ENCODE measurements around the gene OR56A1.
"Not testable (repeated sequence)": the region's sequence is repeated elsewhere in the genome, so short reads cannot be mapped to it uniquely, and the experiment has no call there.

The OR56A1 gene, protein sequence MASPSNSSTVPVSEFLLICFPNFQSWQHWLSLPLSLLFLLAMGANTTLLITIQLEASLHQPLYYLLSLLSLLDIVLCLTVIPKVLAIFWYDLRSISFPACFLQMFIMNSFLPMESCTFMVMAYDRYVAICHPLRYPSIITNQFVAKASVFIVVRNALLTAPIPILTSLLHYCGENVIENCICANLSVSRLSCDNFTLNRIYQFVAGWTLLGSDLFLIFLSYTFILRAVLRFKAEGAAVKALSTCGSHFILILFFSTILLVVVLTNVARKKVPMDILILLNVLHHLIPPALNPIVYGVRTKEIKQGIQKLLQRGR

DNA sequence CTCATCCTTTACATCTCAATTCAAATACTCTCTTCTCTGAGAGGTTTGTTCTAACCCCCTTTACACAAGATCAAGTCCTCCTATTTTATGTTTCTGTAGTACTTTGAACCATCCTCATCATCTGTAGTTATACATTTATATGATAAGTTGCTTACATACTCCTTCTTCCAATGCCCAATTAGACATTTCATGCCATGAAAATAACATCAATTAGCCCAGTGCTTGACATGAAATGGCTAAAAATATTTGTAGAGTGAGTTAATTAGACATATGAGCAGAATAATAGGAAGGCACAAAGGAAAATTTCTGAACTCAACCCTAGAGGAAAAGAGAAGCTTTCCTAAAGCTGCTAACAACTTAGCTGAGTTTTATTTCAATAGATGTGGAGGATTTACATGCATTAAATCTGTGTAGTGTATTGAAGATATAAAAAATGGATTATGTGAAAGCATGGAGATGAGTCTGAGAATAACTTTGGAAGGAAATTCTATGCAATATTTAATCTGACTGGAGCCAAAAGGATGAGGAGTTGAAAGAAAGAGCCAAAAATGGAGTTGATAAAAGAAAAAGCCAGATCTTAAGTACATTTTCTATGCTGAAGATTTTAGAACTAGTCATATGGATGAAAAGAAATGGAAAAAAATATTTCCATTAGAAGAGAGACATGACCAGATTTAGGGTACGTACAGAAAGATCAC is at the start of gene OR56A1:
OR56A1 (minus strand) TSS at position 51 of the 698 bp plus-strand sequence. CDS start 3,066 bp downstream, outside the sequence.
- no peak for DNase-seq (ENCODE audit: low read depth in 2 of 2)

DNA sequence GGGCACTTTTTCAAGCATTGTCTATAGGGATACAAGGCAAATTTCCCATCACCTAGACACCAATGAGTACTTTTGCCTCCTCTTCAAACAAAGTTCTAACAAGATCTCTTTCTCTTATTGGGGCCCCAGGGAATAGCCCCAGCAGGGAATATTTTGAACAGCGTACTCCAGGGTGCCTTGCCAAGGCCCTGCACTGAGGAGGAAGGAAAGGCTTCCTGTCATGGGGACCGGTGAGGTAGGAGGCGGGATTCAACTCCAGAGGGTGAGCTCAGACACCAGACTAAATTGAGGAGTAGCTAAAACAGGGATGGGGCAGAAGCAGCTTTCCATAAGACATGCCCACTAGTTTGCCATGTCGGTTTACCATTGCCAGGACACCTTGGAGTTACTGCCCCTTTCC is 48.9 kb upstream of the OR56A1 start:
- DNase-seq (ENCODE audit: low read depth in 2 of 2), result no peak

GRCh38 chr11:6077723-6078122 is 47.2 kb upstream of the OR56A1 start:
- DNase-seq (ENCODE audit: low read depth in 2 of 2), result no peak

DNA sequence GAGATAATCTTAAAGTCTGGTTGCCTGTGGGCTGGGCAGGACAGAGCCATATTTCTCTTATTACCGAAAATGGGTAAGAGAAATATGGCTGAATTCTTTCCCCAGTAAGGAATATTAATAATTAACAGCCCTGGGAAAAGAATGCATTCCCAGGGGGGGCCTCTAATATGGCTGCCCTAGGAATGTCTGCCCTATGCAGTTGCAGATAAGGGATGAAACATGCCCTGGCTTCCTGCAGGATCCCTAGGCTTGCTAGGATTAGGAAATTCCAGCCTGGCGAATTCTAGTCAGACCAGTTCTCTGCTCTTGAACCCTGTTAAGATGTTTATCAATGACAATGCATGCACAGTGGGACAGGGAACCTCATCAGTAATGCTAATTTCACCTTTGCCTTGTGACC is 45.9 kb upstream of the OR56A1 start:
- not testable (repeated sequence) for DNase-seq (ENCODE audit: low read depth in 2 of 2)

DNA sequence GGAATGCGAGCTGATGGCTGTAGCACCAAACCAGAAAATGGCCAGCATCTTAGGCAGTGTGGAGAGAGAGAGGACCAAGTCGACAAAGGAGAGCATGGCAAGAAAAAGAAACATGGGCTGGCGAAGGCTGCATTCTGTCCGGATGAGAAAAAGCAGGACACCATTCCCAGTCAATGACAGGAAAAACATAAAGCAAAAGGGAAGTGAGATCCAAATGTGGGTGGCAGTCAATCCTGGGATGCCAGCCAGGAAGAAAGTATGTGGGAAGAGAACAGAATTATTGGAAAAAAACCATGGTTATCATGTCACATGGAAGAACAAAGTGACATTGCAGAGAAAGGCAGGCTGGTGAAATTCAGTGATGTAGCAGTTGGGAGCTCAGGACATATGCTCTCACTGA is 36.9 kb upstream of the OR56A1 start:
- DNase-seq (ENCODE audit: low read depth in 2 of 2), result no peak

DNA sequence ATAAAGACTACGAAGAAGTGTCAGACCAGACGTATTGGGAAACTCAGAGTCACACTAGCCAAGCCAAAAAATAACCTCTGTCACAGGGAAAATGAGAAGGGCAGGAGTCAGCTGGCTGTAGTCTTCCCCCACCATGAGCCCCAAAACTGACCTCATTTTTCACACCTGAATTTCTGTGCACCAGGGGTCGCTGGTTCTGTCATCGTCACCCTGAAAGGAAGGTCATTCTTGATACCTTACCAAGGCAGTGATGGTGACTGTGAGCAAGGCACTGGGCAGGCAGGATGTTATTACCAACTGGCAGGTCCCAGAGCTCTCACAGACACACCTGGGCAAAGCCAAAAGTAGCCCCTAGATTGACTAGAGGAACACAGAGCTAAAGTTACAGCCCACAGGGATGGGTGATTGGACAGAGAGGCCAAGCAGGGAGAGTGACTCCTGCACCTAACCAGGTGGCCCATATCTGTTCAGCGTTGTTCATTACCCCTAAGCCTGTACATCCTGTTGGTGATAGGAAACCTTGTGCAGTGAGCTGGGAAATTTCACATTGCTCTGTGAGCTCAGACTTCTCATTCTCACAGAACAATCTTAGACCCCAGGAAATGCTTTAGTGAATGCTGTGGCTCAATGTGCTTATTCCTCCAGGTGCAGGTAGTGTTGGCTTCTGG is 32.3 kb upstream of the OR56A1 start:
- no peak for DNase-seq (ENCODE audit: low read depth in 2 of 2)

DNA sequence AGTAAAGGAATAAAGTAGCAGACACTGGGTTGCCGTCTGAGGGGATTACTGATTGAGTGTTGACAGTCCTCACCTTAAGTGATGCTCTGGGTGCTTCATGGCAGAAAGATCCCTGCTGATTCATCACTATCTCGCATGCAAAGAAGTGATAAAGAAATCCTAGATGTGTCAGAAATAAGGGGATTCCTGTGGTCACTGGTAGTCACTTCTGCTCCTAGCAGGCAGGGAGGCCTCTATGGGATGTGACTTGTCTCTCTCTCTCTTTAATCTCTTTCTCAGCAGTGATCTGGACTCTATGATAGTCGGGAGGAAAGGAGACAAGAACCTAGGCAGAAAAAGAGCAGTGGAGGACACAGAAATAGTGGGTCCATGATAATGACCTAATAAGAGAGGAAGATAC is 30.9 kb upstream of the OR56A1 start:
- DNase-seq (ENCODE audit: low read depth in 2 of 2), result no peak

DNA sequence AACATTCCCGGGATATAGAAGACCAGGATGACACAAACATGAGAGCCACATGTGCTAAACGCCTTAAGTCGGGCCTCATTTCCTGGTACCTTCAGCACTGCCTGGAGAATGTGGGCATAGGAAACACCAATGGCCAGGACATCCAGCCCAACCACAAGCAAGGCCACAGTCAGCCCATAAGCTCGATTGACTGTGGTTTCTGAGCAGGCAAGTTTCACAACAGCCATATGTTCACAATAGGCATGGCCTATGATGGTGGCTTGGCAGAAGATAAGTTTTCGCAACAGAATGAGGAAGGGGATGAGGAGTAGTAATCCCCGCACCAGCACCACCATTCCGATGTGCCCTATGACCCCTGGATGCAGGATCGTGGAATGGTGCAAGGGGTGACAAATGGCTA is 26.9 kb upstream of the OR56A1 start:
- DNase-seq (ENCODE audit: low read depth in 2 of 2), result no peak

DNA sequence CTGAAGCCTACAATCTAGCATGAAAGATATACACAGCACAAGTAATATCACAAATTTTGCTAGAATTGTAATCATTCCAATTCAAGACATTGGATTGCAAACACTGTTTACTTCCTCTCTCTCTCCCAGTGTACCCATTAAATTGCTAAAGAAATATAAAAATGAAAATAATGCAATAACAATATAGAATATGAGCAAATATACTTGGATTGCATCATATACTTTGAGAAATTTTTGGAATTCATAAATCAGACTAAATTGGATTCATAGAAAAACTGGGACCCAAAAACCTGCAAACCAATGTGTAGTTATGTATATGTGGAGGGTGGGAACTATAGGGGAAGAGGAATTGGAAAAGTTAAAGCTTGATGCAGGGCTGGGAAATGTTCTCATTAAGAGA is 25.0 kb upstream of the OR56A1 start:
- no peak for DNase-seq (ENCODE audit: low read depth in 2 of 2)

GRCh38 chr11:6052374-6052773 is 21.8 kb upstream of the OR56A1 start:
- no peak for DNase-seq (ENCODE audit: low read depth in 2 of 2)

GRCh38 chr11:6040874-6041273 is 10.3 kb upstream of the OR56A1 start:
- DNase-seq (ENCODE audit: low read depth in 2 of 2), result no peak

DNA sequence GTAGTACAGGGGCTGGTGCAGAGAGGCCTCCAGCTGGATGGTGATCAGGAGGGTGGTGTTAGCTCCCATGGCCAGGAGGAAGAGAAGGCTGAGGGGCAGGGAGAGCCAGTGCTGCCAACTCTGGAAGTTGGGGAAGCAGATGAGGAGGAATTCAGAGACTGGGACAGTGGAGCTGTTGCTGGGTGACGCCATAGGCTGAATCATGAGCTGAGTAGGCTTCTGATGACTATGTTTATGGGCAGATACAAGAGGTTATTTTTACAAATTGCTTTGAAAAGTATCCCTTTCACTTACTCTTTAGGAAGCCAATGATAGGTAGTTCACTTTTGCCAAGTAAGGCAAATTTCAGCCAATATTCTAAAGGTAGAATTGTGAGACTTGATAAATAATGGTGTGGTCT is 3.1 kb downstream of the OR56A1 start:
- DNase-seq (ENCODE audit: low read depth in 2 of 2), result no peak

DNA sequence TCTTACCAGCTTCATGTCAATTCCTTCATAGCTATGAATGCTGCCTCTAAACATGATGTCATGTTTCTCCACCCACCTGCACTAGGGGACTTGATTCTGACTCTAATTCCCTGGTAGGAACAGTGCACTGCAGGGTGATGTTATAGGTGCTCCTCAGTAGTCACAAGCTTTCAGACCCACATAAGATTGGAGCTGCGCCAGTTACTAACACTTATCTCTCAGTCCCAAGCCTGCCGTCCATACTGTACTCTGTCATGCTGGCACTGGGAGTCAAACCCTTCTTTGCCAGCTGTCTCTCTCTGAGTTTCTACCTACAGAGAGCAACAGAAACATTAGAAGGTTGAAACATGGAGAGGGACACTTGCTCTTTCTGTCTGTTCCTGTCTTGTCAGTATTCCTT is 5.5 kb downstream of the OR56A1 start:
- DNase-seq (ENCODE audit: low read depth in 2 of 2), result no peak

DNA sequence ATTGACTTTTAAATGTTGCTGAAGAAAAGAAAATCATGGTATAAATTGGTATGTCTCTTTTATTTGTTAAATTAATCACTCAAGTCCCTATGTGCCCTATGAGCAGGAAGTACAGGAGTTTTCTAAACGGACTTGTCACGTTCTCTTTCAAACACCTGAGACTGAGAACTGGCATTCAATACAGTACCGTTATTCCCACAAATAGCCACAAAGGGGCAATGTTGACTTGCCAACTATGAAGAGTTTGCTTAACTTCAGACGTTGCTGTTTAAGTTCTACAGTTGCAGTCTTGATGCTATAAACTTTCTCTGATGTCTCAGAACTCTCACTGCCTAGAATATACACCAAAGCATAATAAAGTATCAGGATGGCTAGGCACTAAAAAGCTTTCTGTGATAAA is 7.6 kb downstream of the OR56A1 start:
- DNase-seq (ENCODE audit: low read depth in 2 of 2), result no peak

GRCh38 chr11:6013042-6013441 is 17.5 kb downstream of the OR56A1 start:
- no peak for DNase-seq (ENCODE audit: low read depth in 2 of 2)

- no peak for DNase-seq (ENCODE audit: low read depth in 2 of 2)
Observed at GRCh38 chr11:6012035-6012668, 18.4 kb downstream of the OR56A1 start.

DNA sequence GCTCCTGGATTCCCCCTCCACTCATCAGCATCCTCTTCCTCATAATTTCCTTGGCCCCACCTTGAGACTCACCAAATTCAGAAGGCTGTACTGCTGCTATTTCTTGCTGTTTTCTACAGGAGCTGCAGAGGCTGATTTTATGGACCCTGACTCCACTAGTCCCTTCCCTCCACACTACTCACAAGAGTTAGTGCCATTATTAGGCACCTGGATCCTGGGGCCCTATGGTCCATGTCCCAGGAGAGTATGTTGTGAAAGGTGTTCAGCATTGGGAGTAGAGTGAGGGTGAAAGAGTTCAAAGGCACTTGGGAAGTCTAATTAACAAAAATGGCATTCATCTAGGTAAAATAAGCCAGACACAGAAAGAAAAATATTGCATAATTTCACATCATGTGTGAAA is 23.7 kb downstream of the OR56A1 start, which contains the start of gene OR56A4:
OR56A4 (minus strand) TSS at position 101 of the 400 bp plus-strand sequence. CDS start 3,954 bp downstream, outside the sequence.
- no peak for DNase-seq (ENCODE audit: low read depth in 2 of 2)

DNA sequence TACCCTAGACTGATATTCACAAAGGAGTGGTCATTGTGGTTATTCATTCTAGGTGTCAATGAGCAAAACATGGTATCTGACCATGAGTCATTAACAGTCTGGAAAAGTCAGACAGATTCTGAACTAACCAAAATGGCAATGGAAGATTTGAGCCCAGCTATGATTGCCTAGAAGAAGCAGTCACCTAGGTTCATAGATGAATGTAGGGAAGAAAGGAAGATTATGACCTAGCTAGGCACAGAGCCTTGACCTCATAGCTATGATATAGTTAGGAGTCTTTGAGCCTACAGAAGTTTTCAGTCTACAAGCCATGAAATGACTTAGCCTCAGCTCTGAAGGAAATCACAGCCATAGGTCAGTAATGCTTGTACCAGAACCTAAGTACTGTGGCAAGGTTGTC is 24.2 kb downstream of the OR56A1 start:
- DNase-seq (ENCODE audit: low read depth in 2 of 2), result no peak

DNA sequence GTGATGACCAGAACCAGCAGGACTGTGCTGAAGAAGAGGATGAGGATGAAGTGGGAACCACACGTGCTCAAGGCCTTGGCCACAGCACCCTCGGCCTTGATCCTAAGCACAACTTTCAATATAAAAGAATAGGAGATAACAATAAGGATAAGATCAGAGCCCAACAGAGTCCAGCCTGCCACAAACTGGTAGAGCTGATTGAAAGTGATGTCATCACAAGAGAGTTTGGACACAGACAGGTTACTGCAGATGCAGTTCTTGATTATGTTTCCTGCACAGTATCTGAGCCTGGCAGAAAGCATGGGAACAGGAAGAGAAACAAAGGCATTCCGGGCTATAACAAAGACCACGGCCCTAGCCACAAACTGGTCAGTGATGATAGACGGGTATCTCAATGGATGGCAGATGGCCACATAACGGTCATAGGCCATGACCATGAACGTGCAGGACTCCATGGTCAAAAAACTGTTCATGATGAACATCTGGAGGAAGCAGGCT is 28.3 kb downstream of the OR56A1 start:
- no peak for DNase-seq (ENCODE audit: low read depth in 2 of 2)

DNA sequence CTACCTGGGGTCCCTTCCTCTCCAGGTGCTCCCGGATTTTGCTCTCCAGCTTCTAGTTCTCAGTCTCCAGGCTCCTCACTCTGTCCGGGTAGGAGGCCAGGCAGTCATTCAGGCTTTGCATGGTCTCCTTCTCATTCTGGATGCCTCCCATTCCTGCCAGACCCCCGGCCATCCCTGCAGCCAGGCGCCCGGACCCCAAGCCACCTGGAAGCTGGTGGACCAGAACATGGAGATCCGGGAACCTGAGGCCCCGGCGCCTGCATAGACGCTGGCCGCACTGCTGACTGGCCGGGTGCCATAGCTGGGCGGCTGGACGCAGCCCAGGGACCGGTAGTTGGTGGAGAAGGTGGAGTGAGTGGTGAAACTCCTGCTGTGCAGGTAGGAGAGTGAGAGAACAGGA is 35.8 kb downstream of the OR56A1 start:
- DNase-seq (ENCODE audit: low read depth in 2 of 2), result no peak

- no peak for DNase-seq (ENCODE audit: low read depth in 2 of 2)
Observed at GRCh38 chr11:5992604-5993251, 37.8 kb downstream of the OR56A1 start.

- DNase-seq (ENCODE audit: low read depth in 2 of 2), result no peak
Observed at GRCh38 chr11:5992150-5992549, 38.4 kb downstream of the OR56A1 start.
